Measurements from ENCODE around the gene ADAMTS12.

DNA sequence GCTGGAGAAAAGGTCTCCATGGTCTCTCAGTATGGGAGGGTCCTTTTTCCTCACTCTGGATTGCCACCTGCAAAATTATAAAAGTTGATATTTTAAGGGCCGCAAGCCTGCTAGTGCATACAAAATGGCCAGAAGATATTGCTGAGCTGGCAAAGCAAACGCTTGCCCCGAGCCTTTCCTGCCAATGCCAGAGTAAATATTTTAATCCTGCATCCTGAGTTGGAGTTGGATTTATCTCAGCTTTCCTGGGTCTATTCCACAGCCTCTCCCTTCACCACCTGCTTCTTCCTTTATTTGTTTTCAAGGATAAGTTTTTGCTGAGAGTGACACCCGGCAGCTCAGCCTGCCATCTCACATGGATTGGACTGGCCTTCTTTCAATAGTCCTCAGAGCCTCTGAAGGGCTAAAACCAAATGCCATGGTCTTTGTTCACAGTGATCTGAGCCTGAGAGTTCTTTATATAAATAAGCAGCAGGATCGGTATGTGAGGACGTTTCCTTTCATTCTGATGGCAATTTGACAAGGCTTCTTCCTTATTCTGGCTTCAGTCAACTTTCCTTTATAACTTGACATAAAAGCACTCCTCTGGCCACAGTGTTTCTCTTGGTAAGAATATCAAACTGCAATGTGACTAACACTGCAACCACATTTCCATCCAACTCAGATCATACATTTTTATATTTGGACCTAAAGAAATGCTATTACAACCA lies 170.1 kb downstream of the ADAMTS12 start:
- no peak for TF ChIP-seq EZH2 (IDR thresholded peaks at IDR 0.05; ENCODE audit: low read length)
- TF ChIP-seq, protein P1, sequence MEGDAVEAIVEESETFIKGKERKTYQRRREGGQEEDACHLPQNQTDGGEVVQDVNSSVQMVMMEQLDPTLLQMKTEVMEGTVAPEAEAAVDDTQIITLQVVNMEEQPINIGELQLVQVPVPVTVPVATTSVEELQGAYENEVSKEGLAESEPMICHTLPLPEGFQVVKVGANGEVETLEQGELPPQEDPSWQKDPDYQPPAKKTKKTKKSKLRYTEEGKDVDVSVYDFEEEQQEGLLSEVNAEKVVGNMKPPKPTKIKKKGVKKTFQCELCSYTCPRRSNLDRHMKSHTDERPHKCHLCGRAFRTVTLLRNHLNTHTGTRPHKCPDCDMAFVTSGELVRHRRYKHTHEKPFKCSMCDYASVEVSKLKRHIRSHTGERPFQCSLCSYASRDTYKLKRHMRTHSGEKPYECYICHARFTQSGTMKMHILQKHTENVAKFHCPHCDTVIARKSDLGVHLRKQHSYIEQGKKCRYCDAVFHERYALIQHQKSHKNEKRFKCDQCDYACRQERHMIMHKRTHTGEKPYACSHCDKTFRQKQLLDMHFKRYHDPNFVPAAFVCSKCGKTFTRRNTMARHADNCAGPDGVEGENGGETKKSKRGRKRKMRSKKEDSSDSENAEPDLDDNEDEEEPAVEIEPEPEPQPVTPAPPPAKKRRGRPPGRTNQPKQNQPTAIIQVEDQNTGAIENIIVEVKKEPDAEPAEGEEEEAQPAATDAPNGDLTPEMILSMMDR (optimal IDR thresholded peaks at IDR 0.05 in 1 of 3, IDR thresholded peaks at IDR 0.05 in 1 of 3, conservative IDR thresholded peaks at IDR 0.05 in 1 of 3; ENCODE audit: extremely low read depth in 1 of 3, insufficient read depth in 2 of 3, low read length in 3 of 3) = no peak
